HepG2 (cell line): ENCODE results near the gene SEPTIN12. TPM values are rescaled to one million over a fixed set of nuclear protein-coding genes. Genes with fewer than 3 reads are reported as not detected.

ENCODE experiments used
- ATF7 ChIP-seq, 2 experiments: fragments of 450-650 bp in 1 of 2; sonication (generic) in 1 of 2; formaldehyde crosslinking in 1 of 2; IDR thresholded peaks; 2 replicates each; pipeline versions ENCODE4 v1.4.0 to v1.6.1; 2016 to 2020; ENCODE audit warnings: antibody characterized with exemption in 1 of 2, mild to moderate bottlenecking in 1 of 2, missing genetic modification reagents in 1 of 2
- GPN1 ChIP-seq: sonication (generic); formaldehyde crosslinking; IDR thresholded peaks from 2 replicates; pipeline ENCODE4 v1.5.1; 2020; ENCODE audit warnings: missing genetic modification reagents, borderline replicate concordance
- MAFG ChIP-seq: sonication (generic); formaldehyde crosslinking; IDR thresholded peaks from 2 replicates; pipeline ENCODE4 v1.5.1; 2020; ENCODE audit warnings: mild to moderate bottlenecking, missing genetic modification reagents
- NBN ChIP-seq: fragments of 450-650 bp; conservative IDR thresholded peaks from 2 replicates; pipeline ENCODE4 v1.6.1; 2017
- NFYB ChIP-seq: sonication (generic); formaldehyde crosslinking; IDR thresholded peaks from 2 replicates; pipeline ENCODE4 v1.4.0; 2020; ENCODE audit warnings: missing genetic modification reagents
- PITX1 ChIP-seq: sonication (generic); formaldehyde crosslinking; IDR thresholded peaks from 2 replicates; pipeline ENCODE4 v1.5.1; 2020; ENCODE audit warnings: mild to moderate bottlenecking, missing genetic modification reagents
- RAD21 ChIP-seq: fragments of 450-650 bp; formaldehyde crosslinking; IDR thresholded peaks from 2 replicates; pipeline ENCODE4 v1.5.0; 2020; ENCODE audit warnings: mild to moderate bottlenecking
- ZNF205 ChIP-seq: IDR thresholded peaks from 2 replicates; pipeline ENCODE4 v1.6.1; 2018; ENCODE audit warnings: missing biosample characterization, missing genetic modification reagents
- ZNF235 ChIP-seq: sonication (generic); formaldehyde crosslinking; IDR thresholded peaks from 2 replicates; pipeline ENCODE4 v1.8.1; 2023; ENCODE audit warnings: mild to moderate bottlenecking, missing genetic modification reagents, borderline replicate concordance
- ZNF572 ChIP-seq: sonication (generic); formaldehyde crosslinking; IDR thresholded peaks from 2 replicates; pipeline ENCODE4 v1.5.1; 2020; ENCODE audit warnings: mild to moderate bottlenecking, missing genetic modification reagents
- ZNF615 ChIP-seq: sonication (generic); formaldehyde crosslinking; IDR thresholded peaks from 2 replicates; pipeline ENCODE4 v1.5.0; 2020; ENCODE audit warnings: mild to moderate bottlenecking, missing genetic modification reagents, borderline replicate concordance
- ZNF850 ChIP-seq: sonication (generic); formaldehyde crosslinking; conservative IDR thresholded peaks from 2 replicates; pipeline ENCODE4 v1.9.0; 2021; ENCODE audit warnings: mild to moderate bottlenecking, missing genetic modification reagents
- ZSCAN30 ChIP-seq: sonication (generic); formaldehyde crosslinking; IDR thresholded peaks from 2 replicates; pipeline ENCODE4 v1.5.0; 2020; ENCODE audit warnings: mild to moderate bottlenecking, missing genetic modification reagents
- polyA plus RNA-seq, 8 experiments: library from polyadenylated mRNA; depleted of rRNA in 3 of 8; stranded (reverse) in 7 of 8; unstranded in 1 of 8; fragments of >200 nt; fragmentation: Illumina TruSeq in 4 of 8; extraction: Trizol in 4 of 8; gene quantifications; 2 replicates each; pipeline versions ENCODE4 v1.2.1 to v1.2.3, GENCODE V29; 2011 to 2016; ENCODE audit warnings: low read depth in 4 of 8, missing spikeins in 1 of 8, mixed read lengths in 1 of 8; ENCODE audit not compliant: insufficient read depth in 1 of 8
- total RNA-seq, 5 experiments: library from RNA; depleted of rRNA; stranded (reverse); fragments of >200 nt; fragmentation: Illumina TruSeq; extraction: Trizol; gene quantifications; 2 replicates each; pipeline ENCODE4 v1.2.3, GENCODE V29; 2016; ENCODE audit warnings: low read depth in 1 of 5
- TF ChIP-seq, protein P1 (sequence below): IDR thresholded peaks from 2 replicates; pipeline ENCODE4 v1.6.1; 2016; ENCODE audit warnings: control low read depth
- TF ChIP-seq, protein P2 (sequence below): sonication (generic); formaldehyde crosslinking; IDR thresholded peaks from 2 replicates; pipeline ENCODE4 v1.4.0; 2020; ENCODE audit warnings: mild to moderate bottlenecking, low read depth, missing genetic modification reagents
- TF ChIP-seq, protein P3 (sequence below): sonication (generic); formaldehyde crosslinking; IDR thresholded peaks from 2 replicates; pipeline ENCODE4 v1.4.0; 2020; ENCODE audit warnings: low read depth, mild to moderate bottlenecking, missing genetic modification reagents
- TF ChIP-seq, protein P4 (sequence below): sonication (generic); formaldehyde crosslinking; IDR thresholded peaks from 2 replicates; pipeline ENCODE4 v1.4.0; 2020; ENCODE audit warnings: missing genetic modification reagents
- TF ChIP-seq, protein P5 (sequence below): sonication (generic); formaldehyde crosslinking; IDR thresholded peaks from 2 replicates; pipeline ENCODE4 v1.8.1; 2022; ENCODE audit warnings: mild to moderate bottlenecking, missing genetic modification reagents
- TF ChIP-seq, protein P6 (sequence below): sonication (generic); formaldehyde crosslinking; IDR thresholded peaks from 2 replicates; pipeline ENCODE4 v1.5.0; 2020; ENCODE audit warnings: mild to moderate bottlenecking, missing genetic modification reagents, borderline replicate concordance

Gene SEPTIN12
- total and polyA plus RNA-seq, 2 of the 13 experiments (the other 11 are each of a cell fraction or from before 2014, with no cell fraction given): 0.22 TPM; not detected in 1

DNA sequence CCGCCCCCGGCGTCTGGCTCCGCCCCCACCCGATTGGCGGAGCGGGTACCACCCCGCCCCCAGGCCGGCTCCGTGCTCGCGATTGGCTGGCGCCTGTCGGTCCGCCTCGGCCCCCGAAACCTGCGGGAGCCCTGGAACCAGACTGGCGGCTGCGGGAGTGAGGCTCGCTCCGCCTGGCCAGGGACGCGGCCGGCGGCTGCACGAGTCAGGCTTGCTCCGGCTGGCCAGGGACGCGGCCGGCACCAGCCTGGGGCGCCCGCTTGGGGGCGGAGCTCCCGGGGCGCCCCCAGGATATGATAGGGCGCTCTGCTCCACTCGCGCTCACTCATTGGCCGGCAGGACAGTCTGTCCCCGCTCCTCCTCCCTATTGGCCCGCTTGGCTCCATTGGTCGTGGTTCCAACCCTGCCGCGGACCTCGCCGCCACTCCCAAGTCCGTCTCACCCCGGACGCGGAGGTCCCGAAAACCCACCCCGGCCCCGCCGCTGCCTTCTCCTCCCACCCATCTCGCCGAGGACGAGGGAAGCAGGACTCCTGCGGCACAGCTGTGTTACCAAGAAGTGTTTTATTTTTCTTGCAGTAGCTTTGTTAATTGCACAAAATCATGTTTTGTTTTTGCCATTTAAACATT, 14.6 kb upstream of the SEPTIN12 start (continued):
- TF ChIP-seq, protein P1, sequence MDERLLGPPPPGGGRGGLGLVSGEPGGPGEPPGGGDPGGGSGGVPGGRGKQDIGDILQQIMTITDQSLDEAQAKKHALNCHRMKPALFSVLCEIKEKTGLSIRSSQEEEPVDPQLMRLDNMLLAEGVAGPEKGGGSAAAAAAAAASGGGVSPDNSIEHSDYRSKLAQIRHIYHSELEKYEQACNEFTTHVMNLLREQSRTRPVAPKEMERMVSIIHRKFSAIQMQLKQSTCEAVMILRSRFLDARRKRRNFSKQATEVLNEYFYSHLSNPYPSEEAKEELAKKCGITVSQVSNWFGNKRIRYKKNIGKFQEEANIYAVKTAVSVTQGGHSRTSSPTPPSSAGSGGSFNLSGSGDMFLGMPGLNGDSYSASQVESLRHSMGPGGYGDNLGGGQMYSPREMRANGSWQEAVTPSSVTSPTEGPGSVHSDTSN (CRISPR knock-in tag): peak; percentile 87
- TF ChIP-seq, protein P2, sequence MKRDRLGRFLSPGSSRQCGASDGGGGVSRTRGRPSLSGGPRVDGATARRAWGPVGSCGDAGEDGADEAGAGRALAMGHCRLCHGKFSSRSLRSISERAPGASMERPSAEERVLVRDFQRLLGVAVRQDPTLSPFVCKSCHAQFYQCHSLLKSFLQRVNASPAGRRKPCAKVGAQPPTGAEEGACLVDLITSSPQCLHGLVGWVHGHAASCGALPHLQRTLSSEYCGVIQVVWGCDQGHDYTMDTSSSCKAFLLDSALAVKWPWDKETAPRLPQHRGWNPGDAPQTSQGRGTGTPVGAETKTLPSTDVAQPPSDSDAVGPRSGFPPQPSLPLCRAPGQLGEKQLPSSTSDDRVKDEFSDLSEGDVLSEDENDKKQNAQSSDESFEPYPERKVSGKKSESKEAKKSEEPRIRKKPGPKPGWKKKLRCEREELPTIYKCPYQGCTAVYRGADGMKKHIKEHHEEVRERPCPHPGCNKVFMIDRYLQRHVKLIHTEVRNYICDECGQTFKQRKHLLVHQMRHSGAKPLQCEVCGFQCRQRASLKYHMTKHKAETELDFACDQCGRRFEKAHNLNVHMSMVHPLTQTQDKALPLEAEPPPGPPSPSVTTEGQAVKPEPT (CRISPR knock-in tag): no peak
- TF ChIP-seq ZNF850 (CRISPR knock-in tag): no peak
- TF ChIP-seq, protein P3, sequence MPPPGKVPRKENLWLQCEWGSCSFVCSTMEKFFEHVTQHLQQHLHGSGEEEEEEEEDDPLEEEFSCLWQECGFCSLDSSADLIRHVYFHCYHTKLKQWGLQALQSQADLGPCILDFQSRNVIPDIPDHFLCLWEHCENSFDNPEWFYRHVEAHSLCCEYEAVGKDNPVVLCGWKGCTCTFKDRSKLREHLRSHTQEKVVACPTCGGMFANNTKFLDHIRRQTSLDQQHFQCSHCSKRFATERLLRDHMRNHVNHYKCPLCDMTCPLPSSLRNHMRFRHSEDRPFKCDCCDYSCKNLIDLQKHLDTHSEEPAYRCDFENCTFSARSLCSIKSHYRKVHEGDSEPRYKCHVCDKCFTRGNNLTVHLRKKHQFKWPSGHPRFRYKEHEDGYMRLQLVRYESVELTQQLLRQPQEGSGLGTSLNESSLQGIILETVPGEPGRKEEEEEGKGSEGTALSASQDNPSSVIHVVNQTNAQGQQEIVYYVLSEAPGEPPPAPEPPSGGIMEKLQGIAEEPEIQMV (CRISPR knock-in tag): peak; percentile 89; the same call in 1 of the 2 replicates
- no peak for TF ChIP-seq MAFG (CRISPR knock-in tag)
- no peak for TF ChIP-seq ZNF572 (CRISPR knock-in tag)
- no peak for TF ChIP-seq ZNF235 (CRISPR knock-in tag)
- TF ChIP-seq NBN: no peak
- no peak for TF ChIP-seq PITX1 (CRISPR knock-in tag)
- TF ChIP-seq, protein P4, sequence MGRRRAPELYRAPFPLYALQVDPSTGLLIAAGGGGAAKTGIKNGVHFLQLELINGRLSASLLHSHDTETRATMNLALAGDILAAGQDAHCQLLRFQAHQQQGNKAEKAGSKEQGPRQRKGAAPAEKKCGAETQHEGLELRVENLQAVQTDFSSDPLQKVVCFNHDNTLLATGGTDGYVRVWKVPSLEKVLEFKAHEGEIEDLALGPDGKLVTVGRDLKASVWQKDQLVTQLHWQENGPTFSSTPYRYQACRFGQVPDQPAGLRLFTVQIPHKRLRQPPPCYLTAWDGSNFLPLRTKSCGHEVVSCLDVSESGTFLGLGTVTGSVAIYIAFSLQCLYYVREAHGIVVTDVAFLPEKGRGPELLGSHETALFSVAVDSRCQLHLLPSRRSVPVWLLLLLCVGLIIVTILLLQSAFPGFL: no peak
- TF ChIP-seq ZNF205: 0 out of 2 replicates have a peak, but pooled peaks have one; percentile 22
- no peak for TF ChIP-seq ZSCAN30 (CRISPR knock-in tag)
- peak; percentile 41; the same call in 1 of the 2 replicates for TF ChIP-seq RAD21 (CRISPR knock-in tag)
- peak; percentile 94 for TF ChIP-seq NFYB (CRISPR knock-in tag)
- TF ChIP-seq ZNF615 (CRISPR knock-in tag): no peak
- TF ChIP-seq, protein P5, sequence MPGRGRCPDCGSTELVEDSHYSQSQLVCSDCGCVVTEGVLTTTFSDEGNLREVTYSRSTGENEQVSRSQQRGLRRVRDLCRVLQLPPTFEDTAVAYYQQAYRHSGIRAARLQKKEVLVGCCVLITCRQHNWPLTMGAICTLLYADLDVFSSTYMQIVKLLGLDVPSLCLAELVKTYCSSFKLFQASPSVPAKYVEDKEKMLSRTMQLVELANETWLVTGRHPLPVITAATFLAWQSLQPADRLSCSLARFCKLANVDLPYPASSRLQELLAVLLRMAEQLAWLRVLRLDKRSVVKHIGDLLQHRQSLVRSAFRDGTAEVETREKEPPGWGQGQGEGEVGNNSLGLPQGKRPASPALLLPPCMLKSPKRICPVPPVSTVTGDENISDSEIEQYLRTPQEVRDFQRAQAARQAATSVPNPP (CRISPR knock-in tag): no peak
- no peak for TF ChIP-seq ATF7 (IDR thresholded peaks at IDR 0.05)
- no peak for TF ChIP-seq ATF7 (CRISPR knock-in tag; IDR thresholded peaks at IDR 0.05)
- TF ChIP-seq GPN1 (CRISPR knock-in tag): no peak
- TF ChIP-seq, protein P6, sequence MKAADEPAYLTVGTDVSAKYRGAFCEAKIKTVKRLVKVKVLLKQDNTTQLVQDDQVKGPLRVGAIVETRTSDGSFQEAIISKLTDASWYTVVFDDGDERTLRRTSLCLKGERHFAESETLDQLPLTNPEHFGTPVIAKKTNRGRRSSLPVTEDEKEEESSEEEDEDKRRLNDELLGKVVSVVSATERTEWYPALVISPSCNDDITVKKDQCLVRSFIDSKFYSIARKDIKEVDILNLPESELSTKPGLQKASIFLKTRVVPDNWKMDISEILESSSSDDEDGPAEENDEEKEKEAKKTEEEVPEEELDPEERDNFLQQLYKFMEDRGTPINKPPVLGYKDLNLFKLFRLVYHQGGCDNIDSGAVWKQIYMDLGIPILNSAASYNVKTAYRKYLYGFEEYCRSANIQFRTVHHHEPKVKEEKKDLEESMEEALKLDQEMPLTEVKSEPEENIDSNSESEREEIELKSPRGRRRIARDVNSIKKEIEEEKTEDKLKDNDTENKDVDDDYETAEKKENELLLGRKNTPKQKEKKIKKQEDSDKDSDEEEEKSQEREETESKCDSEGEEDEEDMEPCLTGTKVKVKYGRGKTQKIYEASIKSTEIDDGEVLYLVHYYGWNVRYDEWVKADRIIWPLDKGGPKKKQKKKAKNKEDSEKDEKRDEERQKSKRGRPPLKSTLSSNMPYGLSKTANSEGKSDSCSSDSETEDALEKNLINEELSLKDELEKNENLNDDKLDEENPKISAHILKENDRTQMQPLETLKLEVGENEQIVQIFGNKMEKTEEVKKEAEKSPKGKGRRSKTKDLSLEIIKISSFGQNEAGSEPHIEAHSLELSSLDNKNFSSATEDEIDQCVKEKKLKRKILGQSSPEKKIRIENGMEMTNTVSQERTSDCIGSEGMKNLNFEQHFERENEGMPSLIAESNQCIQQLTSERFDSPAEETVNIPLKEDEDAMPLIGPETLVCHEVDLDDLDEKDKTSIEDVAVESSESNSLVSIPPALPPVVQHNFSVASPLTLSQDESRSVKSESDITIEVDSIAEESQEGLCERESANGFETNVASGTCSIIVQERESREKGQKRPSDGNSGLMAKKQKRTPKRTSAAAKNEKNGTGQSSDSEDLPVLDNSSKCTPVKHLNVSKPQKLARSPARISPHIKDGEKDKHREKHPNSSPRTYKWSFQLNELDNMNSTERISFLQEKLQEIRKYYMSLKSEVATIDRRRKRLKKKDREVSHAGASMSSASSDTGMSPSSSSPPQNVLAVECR (CRISPR knock-in tag): no peak
